ENCODE measurements around the gene DAND5. TPM values are rescaled to one million over a fixed set of nuclear protein-coding genes. Genes with fewer than 3 reads are reported as not detected.

The DAND5 gene
- total RNA-seq, 1 donor from 2014 or later, result 0.16 TPM

DNA sequence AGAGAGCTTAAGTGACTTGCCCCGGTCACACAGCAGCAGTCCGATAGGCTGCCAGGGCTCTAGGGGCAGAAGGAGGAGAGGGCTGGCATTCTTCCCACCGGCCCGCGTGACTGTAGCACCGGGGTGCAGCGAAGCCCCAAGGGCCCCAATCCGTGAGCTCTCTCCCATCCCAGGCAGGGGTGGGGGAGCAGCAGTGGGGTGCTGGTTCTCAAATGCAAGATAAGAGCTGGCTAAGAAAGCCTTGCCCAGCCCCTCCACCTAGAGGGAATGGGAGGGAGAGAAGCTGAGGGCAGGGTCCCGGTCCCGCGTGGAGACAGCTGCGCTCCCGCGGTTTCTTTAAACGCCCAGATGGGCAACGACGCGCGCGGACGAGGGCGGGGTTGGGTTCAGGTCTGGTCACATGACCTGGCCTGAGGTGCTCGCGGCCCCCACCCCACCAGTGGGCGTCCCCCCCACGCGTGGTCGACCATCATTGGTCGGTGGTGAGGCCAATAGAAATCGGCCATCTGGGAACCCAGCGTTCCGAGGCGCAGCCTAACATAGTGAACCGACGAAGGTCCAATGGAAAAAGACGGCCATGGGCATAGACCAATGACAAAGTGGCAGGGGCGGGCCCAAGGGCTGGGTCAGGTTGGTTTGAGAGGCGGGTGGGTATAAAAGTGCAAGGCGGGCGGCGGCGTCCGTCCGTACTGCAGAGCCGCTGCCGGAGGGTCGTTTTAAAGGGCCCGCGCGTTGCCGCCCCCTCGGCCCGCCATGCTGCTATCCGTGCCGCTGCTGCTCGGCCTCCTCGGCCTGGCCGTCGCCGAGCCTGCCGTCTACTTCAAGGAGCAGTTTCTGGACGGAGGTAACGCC is 31.2 kb upstream of the DAND5 start, which contains the start of gene CALR:
Gene CALR (plus strand): TSS at position 683 of the 852 bp plus-strand sequence. CDS start 71 bp downstream, at position 754.
- Mint-ChIP-seq H3K27me3 (ENCODE audit: low read depth) (no peaks in the 10 kb centered on the region), H3K9me3 (no peaks in the 10 kb centered on the region), H3K4me1 (ENCODE audit: low read depth) (peaks cover 44% of the 10 kb centered on the region), H3K27ac (peak within 1 kb of the TSS; percentile 84), H3K36me3 (ENCODE audit: low read depth) (peaks cover 54% of the 10 kb centered on the region), H3K4me3 (ENCODE audit: low read depth) (peak within 1 kb of the TSS; percentile 99)
- intact Hi-C loops (cut with micrococcal nuclease), result loop anchor here (1.0 to 5.0 kb wide), 4 partner anchors 47 to 213 kb away; partner anchors contain the start of genes GCDH, GET3, IER2 and JUNB
- peak; percentile 99 for DNase-seq (ENCODE audit: low spot score)

DNA sequence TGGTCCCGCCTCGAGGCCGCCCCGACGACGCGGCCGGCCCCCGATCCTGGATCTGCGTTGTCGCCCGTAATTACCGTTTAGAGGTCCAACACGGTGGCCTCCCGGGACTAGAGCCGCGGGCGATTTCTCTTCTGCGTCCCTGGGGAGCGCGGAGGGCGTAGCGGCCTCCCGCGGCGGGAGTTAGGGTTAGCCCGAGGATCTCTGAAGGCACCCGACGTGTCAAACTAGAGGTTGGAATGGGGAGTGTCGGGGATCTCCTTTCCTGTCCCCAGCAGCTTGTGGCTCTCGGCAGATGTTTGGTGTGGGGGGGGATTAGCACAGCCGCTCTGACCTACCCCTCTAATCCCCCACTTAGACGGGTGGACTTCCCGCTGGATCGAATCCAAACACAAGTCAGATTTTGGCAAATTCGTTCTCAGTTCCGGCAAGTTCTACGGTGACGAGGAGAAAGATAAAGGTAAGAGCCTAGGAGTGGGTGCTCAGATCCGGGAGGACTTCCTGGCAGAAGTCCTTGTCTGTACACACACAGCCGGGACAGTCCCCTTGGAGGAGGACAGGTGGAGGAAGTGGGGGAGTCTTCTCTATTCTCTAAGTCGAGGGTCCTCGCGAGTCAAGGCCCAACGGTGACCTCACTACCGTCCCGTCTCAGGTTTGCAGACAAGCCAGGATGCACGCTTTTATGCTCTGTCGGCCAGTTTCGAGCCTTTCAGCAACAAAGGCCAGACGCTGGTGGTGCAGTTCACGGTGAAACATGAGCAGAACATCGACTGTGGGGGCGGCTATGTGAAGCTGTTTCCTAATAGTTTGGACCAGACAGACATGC is 30.4 kb upstream of the DAND5 start:
- Mint-ChIP-seq H3K9me3 (no peaks in the 10 kb centered on the region), H3K36me3 (ENCODE audit: low read depth) (peaks cover 57% of the 10 kb centered on the region), H3K27ac (peak overlapping the region; percentile 84), H3K27me3 (ENCODE audit: low read depth) (no peaks in the 10 kb centered on the region), H3K4me3 (ENCODE audit: low read depth) (peak overlapping the region; percentile 99), H3K4me1 (ENCODE audit: low read depth) (peaks cover 48% of the 10 kb centered on the region)
- peak; percentile 33 for DNase-seq (ENCODE audit: low spot score)
- intact Hi-C loops (cut with micrococcal nuclease), result loop anchor here (1.0 to 5.0 kb wide), 4 partner anchors 48 to 212 kb away; partner anchors contain the start of genes GCDH, GET3, IER2 and JUNB

DNA sequence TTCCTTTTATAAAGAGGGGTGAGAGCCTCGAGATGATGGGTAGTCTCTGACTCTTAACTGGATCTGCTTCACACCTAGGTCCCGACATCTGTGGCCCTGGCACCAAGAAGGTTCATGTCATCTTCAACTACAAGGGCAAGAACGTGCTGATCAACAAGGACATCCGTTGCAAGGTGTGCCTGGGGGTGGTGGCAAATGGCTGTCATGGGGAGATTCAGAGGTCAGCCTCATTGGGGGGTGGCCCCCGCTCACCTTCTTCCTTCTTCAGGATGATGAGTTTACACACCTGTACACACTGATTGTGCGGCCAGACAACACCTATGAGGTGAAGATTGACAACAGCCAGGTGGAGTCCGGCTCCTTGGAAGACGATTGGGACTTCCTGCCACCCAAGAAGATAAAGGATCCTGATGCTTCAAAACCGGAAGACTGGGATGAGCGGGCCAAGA is 29.4 kb upstream of the DAND5 start:
- Mint-ChIP-seq H3K36me3 (ENCODE audit: low read depth) (peaks cover 67% of the 10 kb centered on the region), H3K9me3 (no peaks in the 10 kb centered on the region), H3K27ac (peak overlapping the region; percentile 84), H3K4me1 (ENCODE audit: low read depth) (peaks cover 55% of the 10 kb centered on the region), H3K27me3 (ENCODE audit: low read depth) (no peaks in the 10 kb centered on the region), H3K4me3 (ENCODE audit: low read depth) (peak overlapping the region; percentile 99)
- no peak for DNase-seq (ENCODE audit: low spot score)
- intact Hi-C loops (cut with micrococcal nuclease), result loop anchor here (2.0 to 5.0 kb wide), 3 partner anchors 49 to 211 kb away; partner anchors contain the start of genes GCDH, IER2, JUNB and STX10

DNA sequence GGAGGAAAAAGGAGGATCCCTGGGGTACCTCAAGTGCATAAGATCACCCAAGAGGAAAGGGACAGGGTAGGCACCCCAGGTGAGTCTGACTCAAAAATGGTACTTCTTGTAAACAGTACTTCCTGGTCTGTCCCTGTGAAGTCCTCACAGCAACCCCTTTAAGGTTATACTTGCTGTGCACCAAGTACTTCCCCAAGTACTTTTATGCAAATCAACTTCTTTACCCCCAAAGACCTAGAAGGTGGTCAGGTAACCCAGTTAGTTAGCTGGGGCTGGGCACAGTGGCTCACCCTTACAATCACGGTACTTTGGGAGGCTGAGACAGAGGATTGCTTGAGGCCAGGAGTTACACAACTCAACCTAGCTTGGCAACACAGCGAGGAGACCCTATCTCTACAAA is 28.5 kb upstream of the DAND5 start:
- peak overlapping the region; percentile 83 for H3K27ac Mint-ChIP-seq
- H3K27me3 Mint-ChIP-seq (ENCODE audit: low read depth), result no peaks in the 10 kb centered on the region
- peak overlapping the region; percentile 99 for H3K4me3 Mint-ChIP-seq (ENCODE audit: low read depth)
- no peak for DNase-seq (ENCODE audit: low spot score)
- H3K9me3 Mint-ChIP-seq, result no peaks in the 10 kb centered on the region
- H3K36me3 Mint-ChIP-seq (ENCODE audit: low read depth), result peaks cover 75% of the 10 kb centered on the region
- peaks cover 56% of the 10 kb centered on the region for H3K4me1 Mint-ChIP-seq (ENCODE audit: low read depth)
- intact Hi-C loops (cut with micrococcal nuclease), result no loop called here

DNA sequence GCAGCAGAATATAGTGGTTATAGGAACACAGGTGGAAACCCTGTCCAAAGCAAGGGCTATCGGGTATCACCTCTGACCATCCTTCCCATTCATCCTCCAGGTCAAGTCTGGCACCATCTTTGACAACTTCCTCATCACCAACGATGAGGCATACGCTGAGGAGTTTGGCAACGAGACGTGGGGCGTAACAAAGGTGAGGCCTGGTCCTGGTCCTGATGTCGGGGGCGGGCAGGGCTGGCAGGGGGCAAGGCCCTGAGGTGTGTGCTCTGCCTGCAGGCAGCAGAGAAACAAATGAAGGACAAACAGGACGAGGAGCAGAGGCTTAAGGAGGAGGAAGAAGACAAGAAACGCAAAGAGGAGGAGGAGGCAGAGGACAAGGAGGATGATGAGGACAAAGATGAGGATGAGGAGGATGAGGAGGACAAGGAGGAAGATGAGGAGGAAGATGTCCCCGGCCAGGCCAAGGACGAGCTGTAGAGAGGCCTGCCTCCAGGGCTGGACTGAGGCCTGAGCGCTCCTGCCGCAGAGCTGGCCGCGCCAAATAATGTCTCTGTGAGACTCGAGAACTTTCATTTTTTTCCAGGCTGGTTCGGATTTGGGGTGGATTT is 25.8 kb upstream of the DAND5 start:
- Mint-ChIP-seq H3K4me1 (ENCODE audit: low read depth) (peaks cover 50% of the 10 kb centered on the region), H3K4me3 (ENCODE audit: low read depth) (no peak overlapping the region), H3K9me3 (no peaks in the 10 kb centered on the region), H3K36me3 (ENCODE audit: low read depth) (peaks cover 94% of the 10 kb centered on the region), H3K27me3 (ENCODE audit: low read depth) (no peaks in the 10 kb centered on the region), H3K27ac (peak overlapping the region; percentile 43)
- intact Hi-C loops (cut with micrococcal nuclease), result no loop called here
- no peak for DNase-seq (ENCODE audit: low spot score)

DNA sequence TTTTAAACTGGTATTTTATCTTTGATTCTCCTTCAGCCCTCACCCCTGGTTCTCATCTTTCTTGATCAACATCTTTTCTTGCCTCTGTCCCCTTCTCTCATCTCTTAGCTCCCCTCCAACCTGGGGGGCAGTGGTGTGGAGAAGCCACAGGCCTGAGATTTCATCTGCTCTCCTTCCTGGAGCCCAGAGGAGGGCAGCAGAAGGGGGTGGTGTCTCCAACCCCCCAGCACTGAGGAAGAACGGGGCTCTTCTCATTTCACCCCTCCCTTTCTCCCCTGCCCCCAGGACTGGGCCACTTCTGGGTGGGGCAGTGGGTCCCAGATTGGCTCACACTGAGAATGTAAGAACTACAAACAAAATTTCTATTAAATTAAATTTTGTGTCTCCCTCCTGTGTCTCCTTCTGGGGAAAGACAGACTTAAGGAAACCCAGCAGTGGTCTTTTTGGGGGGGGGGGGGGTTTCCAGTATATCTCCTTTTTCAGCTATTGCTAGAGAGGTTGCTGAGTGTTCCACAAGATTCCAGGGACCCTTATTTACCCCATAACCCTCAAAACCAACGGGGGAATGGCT is 25.2 kb upstream of the DAND5 start:
- H3K9me3 Mint-ChIP-seq, result no peaks in the 10 kb centered on the region
- peak overlapping the region; percentile 95 for H3K27ac Mint-ChIP-seq
- peaks cover 94% of the 10 kb centered on the region for H3K36me3 Mint-ChIP-seq (ENCODE audit: low read depth)
- DNase-seq (ENCODE audit: low spot score), result no peak
- no peaks in the 10 kb centered on the region for H3K27me3 Mint-ChIP-seq (ENCODE audit: low read depth)
- H3K4me1 Mint-ChIP-seq (ENCODE audit: low read depth), result peaks cover 49% of the 10 kb centered on the region
- intact Hi-C loops (cut with micrococcal nuclease), result no loop called here
- H3K4me3 Mint-ChIP-seq (ENCODE audit: low read depth), result peak overlapping the region; percentile 21

DNA sequence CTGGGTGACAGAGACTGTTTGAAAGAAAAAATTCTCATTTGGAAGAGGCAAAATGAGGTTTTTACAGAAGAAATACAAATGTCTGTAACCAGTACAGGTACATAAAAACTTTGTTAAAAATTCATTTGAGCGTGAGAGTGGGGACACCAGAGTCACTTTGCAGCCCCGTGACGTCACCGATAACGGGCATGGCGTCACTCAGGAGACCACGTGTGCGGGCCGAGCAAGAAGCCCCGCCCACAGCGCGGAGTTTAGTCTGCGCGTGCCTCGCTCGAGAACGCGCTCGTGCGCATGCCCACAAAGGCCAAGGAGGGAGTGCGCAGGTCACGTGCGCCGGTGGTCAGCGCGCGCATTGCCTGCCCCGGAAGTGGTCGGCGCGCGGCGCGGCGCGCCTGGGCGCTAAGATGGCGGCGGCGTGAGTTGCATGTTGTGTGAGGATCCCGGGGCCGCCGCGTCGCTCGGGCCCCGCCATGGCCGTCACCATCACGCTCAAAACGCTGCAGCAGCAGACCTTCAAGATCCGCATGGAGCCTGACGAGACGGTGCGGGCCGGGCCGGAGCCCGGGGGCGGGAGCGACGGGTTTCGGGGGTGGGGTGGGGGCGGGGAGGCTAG is 23.8 kb upstream of the DAND5 start, which contains the start of gene RAD23A:
Gene RAD23A (plus strand): TSS at position 384 of the 613 bp plus-strand sequence. CDS start 87 bp downstream, at position 471.
- H3K36me3 Mint-ChIP-seq (ENCODE audit: low read depth), result peaks cover 94% of the 10 kb centered on the region
- peak within 1 kb of the TSS; percentile 95 for H3K27ac Mint-ChIP-seq
- H3K27me3 Mint-ChIP-seq (ENCODE audit: low read depth), result no peaks in the 10 kb centered on the region
- H3K9me3 Mint-ChIP-seq, result no peaks in the 10 kb centered on the region
- intact Hi-C loops (cut with micrococcal nuclease), result loop anchor here (1.0 kb wide), 2 partner anchors 11 to 12 kb away; partner anchors contain the start of gene FARSA
- peak; percentile 97 for DNase-seq (ENCODE audit: low spot score)
- H3K4me3 Mint-ChIP-seq (ENCODE audit: low read depth), result peak within 1 kb of the TSS; percentile 88
- H3K4me1 Mint-ChIP-seq (ENCODE audit: low read depth), result peaks cover 36% of the 10 kb centered on the region

DNA sequence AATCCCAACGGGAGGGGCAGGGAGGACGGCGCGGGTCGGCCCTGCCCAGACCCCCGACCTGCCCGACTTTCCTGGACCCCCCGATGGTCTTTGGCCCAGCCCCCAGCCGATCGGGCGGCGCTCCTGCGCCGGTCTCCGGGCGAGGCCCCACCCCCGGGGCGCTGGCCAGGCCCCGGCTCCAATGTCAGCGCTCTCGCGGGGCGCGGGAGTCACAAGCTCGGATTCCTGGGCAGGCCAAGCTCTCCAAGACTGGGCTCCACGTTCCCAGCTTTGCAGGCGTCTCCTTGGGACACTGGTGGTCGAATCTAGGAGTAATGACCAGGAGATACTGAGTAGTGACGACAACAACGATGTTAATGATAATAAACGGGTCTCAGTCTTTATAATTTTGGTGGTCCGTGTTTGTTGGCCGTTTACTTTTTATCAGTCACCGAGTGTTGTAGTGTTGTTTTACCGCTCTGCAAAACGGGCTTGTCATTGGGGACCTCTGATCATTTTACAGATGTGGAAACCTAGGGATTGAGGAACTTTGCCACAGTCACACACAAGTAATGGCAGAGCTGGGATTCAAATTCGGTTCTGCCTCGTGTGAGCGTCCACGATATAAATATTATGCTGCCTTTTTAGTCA is 23.2 kb upstream of the DAND5 start:
- Mint-ChIP-seq H3K4me3 (ENCODE audit: low read depth) (peak overlapping the region; percentile 88), H3K9me3 (no peaks in the 10 kb centered on the region), H3K4me1 (ENCODE audit: low read depth) (peaks cover 32% of the 10 kb centered on the region), H3K27me3 (ENCODE audit: low read depth) (no peaks in the 10 kb centered on the region), H3K36me3 (ENCODE audit: low read depth) (peaks cover 94% of the 10 kb centered on the region), H3K27ac (peak overlapping the region; percentile 95)
- DNase-seq (ENCODE audit: low spot score), result peak; percentile 47
- intact Hi-C loops (cut with micrococcal nuclease), result no loop called here

DNA sequence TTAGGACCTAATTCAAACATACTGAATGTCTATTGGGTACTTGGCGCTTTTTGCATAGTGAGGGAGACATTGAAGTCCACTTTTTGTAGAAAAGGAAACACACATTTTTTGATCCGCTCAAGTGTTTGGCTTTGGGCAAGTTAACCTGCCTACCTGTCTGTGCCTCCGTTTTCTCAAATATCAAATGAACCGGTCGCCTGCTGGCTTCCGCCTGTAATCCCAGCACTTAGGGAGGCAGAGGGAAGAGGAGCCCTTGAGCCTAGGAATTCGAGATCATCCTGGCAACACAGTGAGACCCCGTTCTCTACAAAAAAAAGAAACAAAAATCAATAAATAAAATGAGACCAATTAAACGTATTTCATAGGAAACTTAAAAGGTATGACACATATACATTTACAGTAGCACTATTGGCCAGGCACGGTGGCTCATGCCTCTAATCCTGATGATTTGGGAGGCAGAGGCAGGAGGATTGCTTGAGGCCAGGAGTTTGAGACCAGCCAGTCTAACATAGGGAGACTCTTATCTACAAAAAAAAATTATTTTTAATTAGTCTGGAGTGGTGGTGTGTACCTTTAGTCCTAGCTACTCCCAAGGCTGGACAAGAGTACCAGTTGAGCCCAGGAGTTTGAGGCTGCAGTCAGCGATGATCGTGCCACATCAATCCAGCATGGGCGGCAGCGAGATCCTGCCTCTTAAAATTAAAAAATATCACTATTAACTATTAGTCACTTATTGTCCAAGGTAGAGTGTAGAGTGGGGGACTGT is 22.5 kb upstream of the DAND5 start:
- DNase-seq (ENCODE audit: low spot score), result no peak
- peak overlapping the region; percentile 88 for H3K4me3 Mint-ChIP-seq (ENCODE audit: low read depth)
- peaks cover 94% of the 10 kb centered on the region for H3K36me3 Mint-ChIP-seq (ENCODE audit: low read depth)
- H3K27ac Mint-ChIP-seq, result peak overlapping the region; percentile 84
- H3K4me1 Mint-ChIP-seq (ENCODE audit: low read depth), result peaks cover 33% of the 10 kb centered on the region
- no peaks in the 10 kb centered on the region for H3K27me3 Mint-ChIP-seq (ENCODE audit: low read depth)
- H3K9me3 Mint-ChIP-seq, result no peaks in the 10 kb centered on the region
- intact Hi-C loops (cut with micrococcal nuclease), result no loop called here

DNA sequence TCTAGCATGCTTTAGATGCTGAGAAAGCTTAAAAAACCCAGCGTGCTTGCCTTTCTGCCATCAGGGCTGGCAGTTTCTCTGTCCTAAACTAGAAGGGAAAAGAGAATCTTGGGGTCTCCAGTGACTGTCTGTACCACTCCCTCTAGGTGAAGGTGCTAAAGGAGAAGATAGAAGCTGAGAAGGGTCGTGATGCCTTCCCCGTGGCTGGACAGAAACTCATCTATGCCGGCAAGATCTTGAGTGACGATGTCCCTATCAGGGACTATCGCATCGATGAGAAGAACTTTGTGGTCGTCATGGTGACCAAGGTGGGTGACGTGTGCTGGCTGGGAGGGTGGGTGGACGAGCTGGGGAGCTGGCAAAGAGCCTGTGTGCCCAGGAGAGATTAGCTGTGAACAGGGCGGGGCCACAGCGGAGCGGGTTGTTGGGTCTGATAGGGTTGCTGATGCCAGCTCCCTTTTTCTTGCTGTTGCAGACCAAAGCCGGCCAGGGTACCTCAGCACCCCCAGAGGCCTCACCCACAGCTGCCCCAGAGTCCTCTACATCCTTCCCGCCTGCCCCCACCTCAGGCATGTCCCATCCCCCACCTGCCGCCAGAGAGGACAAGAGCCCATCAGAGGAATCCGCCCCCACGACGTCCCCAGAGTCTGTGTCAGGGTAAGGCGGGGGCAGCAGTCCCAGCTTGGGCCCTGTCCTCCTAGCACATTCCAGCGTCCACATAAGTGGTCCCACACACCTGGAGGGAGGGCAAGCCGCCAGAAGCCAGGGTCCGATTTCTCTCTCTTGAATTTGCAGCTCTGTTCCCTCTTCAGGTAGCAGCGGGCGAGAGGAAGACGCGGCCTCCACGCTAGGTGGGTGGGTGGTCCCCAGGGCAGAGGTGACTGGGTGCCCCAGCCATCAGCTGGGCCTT is 21.4 kb upstream of the DAND5 start:
- intact Hi-C loops (cut with micrococcal nuclease), result no loop called here
- H3K4me3 Mint-ChIP-seq (ENCODE audit: low read depth), result peak overlapping the region; percentile 9
- H3K4me1 Mint-ChIP-seq (ENCODE audit: low read depth), result peaks cover 30% of the 10 kb centered on the region
- no peak overlapping the region for H3K27ac Mint-ChIP-seq
- H3K27me3 Mint-ChIP-seq (ENCODE audit: low read depth), result no peaks in the 10 kb centered on the region
- peaks cover 91% of the 10 kb centered on the region for H3K36me3 Mint-ChIP-seq (ENCODE audit: low read depth)
- no peaks in the 10 kb centered on the region for H3K9me3 Mint-ChIP-seq
- no peak for DNase-seq (ENCODE audit: low spot score)

Data from activated T-helper 2 cell treated with anti-CD3 and anti-CD28 coated beads, Interferon-gamma antibody, Interleukin-2, Interleukin-4, amounts not matched to agents 10 μg/mL and 5 μg/mL and 100 μg/mL, durations not matched to agents 14 hours and 24 hours and 36 hours (primary cell).